Placental pericyte (primary cell): Measurements from ENCODE around the gene FETUB. TPM values are rescaled to one million over a fixed set of nuclear protein-coding genes. Genes with fewer than 3 reads are reported as not detected.

ENCODE experiments used
- small RNA-seq: library from RNA; depleted of rRNA; stranded (forward); fragments of <200 nt; gene quantifications from one replicate; pipeline ENCODE3, GENCODE V24; 2012; ENCODE audit warnings: low replicate concordance
- total RNA-seq: library from RNA; depleted of rRNA; stranded (reverse); fragments of >200 nt; gene quantifications from 2 replicates; pipeline ENCODE4 v1.2.3, GENCODE V29; 2012

Gene FETUB, protein sequence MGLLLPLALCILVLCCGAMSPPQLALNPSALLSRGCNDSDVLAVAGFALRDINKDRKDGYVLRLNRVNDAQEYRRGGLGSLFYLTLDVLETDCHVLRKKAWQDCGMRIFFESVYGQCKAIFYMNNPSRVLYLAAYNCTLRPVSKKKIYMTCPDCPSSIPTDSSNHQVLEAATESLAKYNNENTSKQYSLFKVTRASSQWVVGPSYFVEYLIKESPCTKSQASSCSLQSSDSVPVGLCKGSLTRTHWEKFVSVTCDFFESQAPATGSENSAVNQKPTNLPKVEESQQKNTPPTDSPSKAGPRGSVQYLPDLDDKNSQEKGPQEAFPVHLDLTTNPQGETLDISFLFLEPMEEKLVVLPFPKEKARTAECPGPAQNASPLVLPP
- not detected in 2 replicates for total RNA-seq

DNA sequence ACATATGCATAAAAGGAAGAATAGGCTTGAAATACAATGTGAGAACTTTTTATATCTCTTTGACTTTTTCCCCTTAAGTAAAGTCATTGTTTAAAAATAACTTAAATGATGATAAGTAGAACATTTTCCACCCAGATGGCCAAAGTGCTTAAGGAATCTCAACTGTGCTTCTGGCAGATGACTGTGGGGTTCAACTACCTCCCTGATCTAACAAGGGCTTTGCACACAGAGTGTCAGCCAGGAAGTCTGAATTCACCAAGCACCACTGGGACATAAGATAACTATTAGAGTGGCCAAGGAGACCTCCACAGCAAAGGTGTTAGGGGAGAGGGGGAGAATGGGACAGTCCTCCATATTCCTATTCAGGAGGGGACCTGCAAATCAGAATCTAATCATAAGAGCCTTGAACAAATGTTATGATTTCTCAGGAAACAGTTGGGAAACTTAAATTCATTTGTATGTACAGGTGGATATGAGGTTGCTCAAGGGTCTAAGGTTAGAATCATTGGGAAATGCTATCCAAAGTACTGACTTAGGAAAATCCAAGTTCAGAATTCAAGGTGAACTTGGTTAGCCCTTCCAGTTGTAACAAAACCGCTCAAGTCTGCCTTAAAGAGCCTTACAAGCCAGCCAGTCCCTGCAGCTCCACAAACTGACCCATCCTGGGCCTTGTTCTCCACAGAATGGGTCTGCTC lies at the start of gene FETUB:
Gene FETUB (plus strand): TSS at position 622 of the 695 bp plus-strand sequence. CDS start 62 bp downstream, at position 684.

DNA sequence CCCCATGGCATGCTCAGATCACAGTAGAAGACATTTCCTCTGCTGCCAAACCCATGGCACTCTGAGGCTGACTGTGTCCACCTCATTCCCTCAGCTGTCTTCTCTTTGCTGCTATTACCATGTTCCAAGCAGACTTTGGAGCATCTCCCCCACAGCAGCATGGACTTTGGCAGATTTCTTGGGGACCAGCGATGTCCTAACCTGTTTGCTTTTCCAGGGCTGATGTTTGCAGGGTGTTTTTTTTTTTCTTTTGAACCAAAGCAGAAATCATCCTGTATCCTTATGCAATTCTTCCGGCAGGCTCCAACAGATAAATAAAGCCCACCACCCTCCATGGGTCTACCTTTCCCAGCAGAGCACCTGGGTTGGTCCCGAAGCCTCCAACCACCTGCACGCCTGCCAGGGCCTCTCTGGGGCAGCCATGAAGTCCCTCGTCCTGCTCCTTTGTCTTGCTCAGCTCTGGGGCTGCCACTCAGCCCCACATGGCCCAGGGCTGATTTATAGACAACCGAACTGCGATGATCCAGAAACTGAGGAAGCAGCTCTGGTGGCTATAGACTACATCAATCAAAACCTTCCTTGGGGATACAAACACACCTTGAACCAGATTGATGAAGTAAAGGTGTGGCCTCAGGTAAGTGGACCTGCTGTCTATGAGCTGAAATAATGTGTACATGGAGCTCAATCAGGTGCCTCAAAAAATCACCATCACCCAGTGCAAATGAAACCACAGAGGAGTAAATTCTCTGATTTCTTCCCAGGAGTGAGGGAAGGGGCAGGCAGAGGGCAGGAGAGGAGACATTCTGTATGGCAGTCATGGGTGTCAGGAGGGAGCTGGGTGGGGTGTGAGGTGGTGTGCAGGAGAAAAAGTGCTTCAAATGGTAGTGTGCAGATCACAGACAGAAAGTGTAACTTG lies 27.2 kb upstream of the FETUB start, which contains the start of gene AHSG:
Gene AHSG (plus strand): TSS at position 340 of the 916 bp plus-strand sequence. CDS start 82 bp downstream, at position 422.

DNA sequence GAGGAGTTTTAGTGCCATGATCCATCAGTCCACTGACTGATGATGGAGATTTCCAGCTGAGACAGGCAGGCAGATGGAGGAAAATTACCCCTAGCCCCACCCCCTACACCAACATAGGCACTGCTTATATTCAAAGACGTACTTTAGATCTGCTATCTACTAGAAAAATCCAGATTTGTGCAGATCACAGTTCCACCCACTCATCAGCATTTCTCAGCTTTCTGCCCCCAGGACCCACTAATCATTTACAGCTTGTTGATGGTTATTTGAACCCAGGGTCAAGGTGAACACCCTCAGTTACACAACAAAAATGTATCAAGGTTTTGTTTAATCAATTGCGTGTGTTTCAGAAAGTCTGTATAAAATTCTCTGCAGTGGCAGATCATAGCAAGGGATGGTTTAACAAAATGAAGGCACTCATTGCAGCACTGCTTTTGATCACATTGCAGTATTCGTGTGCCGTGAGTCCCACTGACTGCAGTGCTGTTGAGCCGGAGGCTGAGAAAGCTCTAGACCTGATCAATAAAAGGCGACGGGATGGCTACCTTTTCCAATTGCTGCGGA lies 25.5 kb downstream of the FETUB start, which contains the start of gene HRG:
Gene HRG (plus strand): TSS at position 390 of the 564 bp plus-strand sequence. CDS start 18 bp downstream, at position 408.

Small RNAs within 50 kb of the gene (small RNA-seq; reads per million reads assigned to genes)
- gene RF00017 = not detected

Other genes starting within 250 kb of the FETUB start
- 1.3 TPM in 2 replicates for gene CRYGS, start 96.0 kb upstream of the FETUB start, total RNA-seq
- 9.4 and 22.2 TPM in 2 replicates for gene TBCCD1, start 73.1 kb upstream of the FETUB start, total RNA-seq
- 59.4 and 267 TPM in 2 replicates for gene DNAJB11, start 69.7 kb upstream of the FETUB start, total RNA-seq
- not detected in 2 replicates for gene AHSG, start 27.3 kb upstream of the FETUB start, total RNA-seq
- not detected in 2 replicates for gene HRG, start 25.6 kb downstream of the FETUB start, total RNA-seq
- gene KNG1, start 77.0 kb downstream of the FETUB start, total RNA-seq = not detected in 2 replicates
- gene EIF4A2, start 143.2 kb downstream of the FETUB start, total RNA-seq = 368 and 414 TPM in 2 replicates
- 8.1 and 29.2 TPM in 2 replicates for gene RFC4, start 166.1 kb downstream of the FETUB start, total RNA-seq
- not detected in 2 replicates for gene ADIPOQ, start 202.3 kb downstream of the FETUB start, total RNA-seq